HG02588 (cell line): ENCODE results near the gene COPG2.
A peak's percentile ranks its signal among the peaks of the same experiment; 100 is the strongest.

ENCODE experiments used
- ATAC-seq: cut with Tn5 transposase; IDR thresholded peaks from one replicate; pipeline ENCODE4 v1.9.1; 2021; ENCODE audit warnings: mild to moderate bottlenecking, moderate library complexity; ENCODE audit not compliant: unreplicated experiment

COPG2 gene

DNA sequence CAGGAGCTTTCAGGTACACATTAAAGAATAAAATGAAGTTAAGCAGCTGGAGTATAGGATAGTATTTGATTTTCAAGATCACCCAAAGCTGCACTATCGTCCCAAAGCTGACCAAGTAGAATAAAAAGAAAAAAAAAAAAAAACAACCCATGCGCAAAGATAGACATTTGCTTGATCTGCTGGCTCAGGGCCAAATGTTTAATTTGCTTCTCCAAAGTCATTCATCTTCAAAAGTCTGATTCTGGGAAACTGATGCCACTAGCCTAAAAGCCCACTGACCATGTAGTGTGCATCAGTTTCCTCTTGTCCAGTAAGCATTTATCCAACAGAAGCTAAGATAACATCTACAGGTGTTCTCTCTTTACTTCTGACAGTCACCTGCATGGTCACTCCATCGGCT is 162.2 kb downstream of the COPG2 start:
- no peak for ATAC-seq

DNA sequence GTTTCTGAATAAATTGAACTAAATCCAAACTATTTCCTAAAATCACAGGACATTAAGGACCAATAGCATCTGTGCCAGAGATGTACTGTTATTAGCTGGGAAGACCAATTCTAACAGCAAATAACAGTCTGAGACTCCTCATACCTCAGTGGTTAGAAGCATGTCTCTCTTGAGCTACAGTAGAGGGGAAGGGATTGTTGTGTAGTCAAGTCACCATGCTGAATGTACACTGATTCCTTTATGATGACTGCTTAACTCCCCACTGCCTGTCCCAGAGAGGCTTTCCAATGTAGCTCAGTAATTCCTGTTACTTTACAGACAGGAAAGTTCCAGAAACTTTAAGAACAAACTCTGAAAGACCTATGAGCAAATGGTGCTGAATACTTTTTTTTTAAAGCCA is 162.8 kb downstream of the COPG2 start:
- no peak for ATAC-seq

DNA sequence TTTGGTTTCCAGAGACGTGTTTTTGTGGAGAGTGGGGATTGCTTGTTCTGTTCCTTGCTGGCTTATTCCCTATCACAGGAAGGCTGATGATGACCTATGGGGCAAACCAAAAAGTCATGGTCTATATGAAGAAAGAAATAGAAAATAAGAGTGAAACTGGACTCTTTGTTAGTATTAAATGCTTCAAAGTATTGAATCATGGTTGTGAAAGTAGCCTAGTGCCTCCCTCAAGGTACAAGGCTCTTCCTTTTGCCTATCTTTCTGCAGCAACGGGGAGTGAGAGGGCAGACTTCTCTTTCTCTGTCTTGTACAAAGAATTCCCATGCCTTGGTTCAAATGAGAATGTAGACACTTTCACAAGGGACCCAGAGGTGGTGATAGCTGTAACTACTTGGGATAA is 167.6 kb downstream of the COPG2 start:
- ATAC-seq = no peak

DNA sequence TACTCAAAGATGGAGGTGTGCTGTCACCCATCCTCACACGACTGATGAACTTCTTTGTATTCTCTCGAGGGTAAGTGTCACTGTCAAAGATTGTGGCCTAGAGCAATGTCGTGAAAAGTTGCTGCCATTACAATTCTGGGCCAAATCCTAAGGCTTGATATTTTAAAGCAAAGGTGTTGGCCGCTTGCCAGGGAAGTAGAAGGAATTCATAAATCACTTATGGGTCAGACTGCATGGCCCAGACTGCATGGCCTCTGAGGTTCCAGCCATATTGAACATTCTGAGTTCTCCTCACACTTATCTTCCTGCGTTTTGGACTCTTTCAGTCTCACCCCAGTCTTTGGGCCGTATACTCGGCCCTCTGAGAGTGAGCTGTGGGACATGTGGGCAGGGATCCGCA is 168.1 kb downstream of the COPG2 start:
- no peak for ATAC-seq

DNA sequence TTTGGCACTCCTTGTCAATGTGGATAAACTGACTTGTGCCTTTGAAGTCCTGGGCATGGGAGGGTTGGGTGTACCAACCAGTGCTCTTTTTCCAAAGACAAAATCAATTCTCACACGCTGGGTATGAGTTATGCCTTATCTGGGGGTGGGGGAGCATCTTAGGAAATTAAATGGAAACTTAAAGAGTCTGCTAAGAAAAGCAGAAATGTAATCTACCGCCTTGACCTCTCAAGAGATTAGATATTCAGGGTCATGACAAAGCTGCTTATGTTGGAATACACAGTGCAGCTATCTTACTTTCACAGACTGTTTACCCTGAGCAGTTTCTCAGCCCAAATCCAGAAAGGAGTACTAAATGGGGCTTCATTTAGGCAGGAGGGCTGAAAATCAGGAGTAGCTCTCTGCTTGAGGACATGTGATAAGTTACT is 174.1 kb downstream of the COPG2 start:
- no peak for ATAC-seq

GRCh38 chr7:130493275-130493873 is 175.2 kb downstream of the COPG2 start:
- no peak for ATAC-seq

- no peak for ATAC-seq
Measured at GRCh38 chr7:130492523-130493274, 175.8 kb downstream of the COPG2 start.

- ATAC-seq = no peak
Measured at GRCh38 chr7:130491841-130492522, 176.6 kb downstream of the COPG2 start, which contains the start of gene MEST. TSS of gene MEST (plus strand) at chr7:130492085. CDS start at chr7:130492314, 229 bp downstream.

GRCh38 chr7:130490888-130491804 is 177.4 kb downstream of the COPG2 start:
- no peak for ATAC-seq

DNA sequence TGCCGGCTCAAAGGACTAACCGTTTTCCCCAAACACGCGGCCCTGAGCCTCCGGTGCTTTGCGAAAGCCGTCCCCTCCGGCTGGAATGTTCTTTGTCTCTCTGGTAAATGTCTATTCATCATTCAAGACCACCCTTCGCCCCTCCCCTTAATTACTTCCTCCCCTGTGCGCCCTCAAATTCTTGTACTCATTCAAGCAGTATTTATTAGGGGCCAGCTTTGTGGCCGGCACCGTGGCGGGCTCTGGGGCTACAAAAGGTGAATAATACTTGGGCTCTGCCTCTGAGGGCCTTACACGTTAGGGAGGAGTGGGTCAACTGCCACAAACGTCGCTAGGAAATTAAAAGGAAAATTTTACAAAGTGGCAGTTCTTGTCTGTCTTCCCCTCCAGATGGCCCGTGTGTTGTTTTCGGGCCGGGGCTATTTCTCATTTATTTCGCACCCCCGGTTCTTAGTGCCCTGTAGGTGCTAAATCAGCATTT is 178.2 kb downstream of the COPG2 start:
- ATAC-seq = no peak

- ATAC-seq = no peak
Measured at GRCh38 chr7:130489140-130489983, 179.2 kb downstream of the COPG2 start.

DNA sequence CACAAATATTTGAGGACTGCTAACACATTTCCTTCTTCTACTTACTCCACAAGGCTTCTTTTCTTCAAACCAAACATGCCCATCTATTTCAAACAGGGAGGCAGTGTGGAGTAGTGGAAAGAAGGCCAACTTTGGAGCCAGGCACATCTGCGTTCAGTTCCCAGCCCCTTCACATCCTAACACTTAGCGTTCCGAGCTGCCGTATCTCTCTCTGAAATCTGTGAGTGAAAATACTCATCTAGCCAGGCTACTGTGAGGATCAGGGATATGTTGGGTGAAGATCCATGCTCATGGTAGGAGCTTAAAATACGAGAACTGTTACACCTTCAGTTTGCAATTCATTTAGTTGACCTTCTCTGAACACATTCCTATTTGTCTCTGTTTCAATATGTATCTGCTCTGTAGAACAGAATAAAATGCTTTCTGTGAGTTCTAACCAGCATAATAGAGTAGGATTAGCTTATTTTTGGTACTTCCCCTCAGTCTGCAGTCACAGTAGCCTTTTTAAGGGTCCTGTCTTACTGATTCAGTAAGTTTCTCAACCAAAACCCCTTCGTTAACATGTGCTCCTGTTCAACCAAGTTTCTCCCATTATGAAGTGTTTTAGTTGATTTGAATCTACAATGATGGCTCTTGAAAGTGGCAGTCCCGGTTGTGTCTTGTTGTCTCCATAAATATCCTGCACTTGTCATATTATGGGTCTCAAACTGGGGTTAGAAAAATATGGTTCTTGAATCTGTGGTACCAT is 180.0 kb downstream of the COPG2 start:
- no peak for ATAC-seq

GRCh38 chr7:130486954-130487436 is 181.6 kb downstream of the COPG2 start:
- ATAC-seq = no peak

DNA sequence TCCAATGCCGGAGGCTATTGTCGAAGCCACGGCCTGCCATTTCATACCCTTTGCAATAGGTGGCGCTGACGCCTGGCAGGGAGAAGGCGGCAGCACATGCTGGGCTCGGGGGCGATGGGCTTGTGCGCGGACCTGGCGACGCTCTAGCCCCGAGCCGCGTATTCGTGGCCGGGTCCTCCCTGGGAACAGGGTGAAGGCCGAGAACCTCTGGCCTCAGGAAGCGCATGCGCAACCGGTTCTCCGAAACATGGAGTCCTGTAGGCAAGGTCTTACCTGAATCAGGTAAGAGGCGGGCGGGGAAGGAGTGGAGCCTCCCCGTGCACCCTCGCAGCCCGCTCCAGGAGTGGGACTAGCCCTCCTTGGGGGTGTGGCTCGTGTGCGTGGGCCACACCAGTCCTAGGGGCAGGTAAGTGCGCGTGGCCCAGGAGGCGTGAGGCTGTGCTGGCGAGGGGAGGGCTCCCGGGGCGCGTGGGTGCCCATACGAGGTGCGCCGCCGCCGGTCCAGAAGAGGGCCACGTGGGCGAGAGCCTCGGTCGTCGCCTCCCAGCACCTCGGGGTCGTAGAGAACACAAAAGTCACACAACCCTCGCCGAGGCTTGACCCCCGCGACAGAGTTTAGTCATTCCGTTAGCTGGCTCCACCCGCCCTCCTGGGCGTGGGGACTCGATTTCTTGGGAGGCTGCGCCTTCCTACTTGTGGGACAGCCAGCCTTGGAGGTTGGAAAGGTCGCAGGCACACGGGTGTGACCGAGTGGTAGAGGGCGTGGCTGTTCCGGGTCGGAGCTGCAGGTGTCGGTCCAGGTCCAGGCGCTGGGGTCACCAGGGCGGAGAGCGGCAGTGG is 182.2 kb downstream of the COPG2 start:
- ATAC-seq = peak; percentile 54

- ATAC-seq = no peak
Measured at GRCh38 chr7:130485734-130486113, 182.8 kb downstream of the COPG2 start.

GRCh38 chr7:130483031-130483430 is 185.5 kb downstream of the COPG2 start:
- ATAC-seq = no peak

- ATAC-seq = no peak
Measured at GRCh38 chr7:130481898-130482297, 186.7 kb downstream of the COPG2 start.

DNA sequence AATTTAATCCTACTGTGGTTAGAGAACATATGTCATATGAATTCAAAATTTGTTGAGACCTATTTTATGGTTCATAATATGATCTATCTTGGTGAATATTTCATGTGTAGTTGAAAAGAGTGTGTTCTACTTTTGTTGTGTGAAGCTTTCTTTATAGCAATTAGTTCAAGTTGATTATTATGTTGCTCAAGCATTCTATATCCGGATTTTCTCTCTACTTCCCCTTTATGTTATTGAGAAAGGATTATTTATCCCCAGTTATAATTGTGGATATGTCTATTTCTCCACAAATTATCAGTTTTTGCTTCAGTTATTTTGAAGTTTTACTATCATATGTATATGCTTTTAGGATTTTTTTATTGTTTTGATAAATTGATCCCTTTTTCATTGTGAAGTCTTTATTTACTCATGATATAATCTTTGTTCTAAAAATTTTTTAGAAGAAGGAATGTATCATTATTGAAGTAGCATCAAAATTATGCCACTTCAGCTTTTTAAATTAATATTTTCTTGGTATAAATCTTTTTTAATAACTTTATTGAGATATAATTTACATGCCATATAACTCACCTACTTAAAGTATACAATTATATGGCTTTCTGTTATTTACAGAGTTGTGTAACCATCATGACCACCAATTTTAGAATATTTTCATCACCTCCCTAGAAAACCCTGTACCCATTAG is 188.7 kb downstream of the COPG2 start:
- no peak for ATAC-seq
